HL-60 (cell line): ENCODE data around the gene MFSD2A.

Source experiments
- GABPA ChIP-seq: IDR thresholded peaks from 2 replicates; pipeline ENCODE4 v1.6.1; 2012; ENCODE audit warnings: low read depth
- POLR2AphosphoS5 ChIP-seq: IDR thresholded peaks from 2 replicates; pipeline ENCODE4 v1.6.1; 2012; ENCODE audit warnings: low read depth
- SPI1 ChIP-seq: IDR thresholded peaks from 2 replicates; pipeline ENCODE4 v1.6.1; 2012; ENCODE audit warnings: low read depth, mild to moderate bottlenecking, borderline replicate concordance
- TF ChIP-seq, protein P1 (sequence below): IDR thresholded peaks from one replicate; pipeline ENCODE4 v1.5.1; 2011; ENCODE audit warnings: low read length, control low read depth, inconsistent platforms; ENCODE audit not compliant: insufficient read depth
- TF ChIP-seq, protein P2 (sequence below): IDR thresholded peaks from 2 replicates; pipeline ENCODE4 v1.6.1; 2012; ENCODE audit warnings: low read depth; ENCODE audit not compliant: insufficient replicate concordance

GRCh38 chr1:39952359-39953110, 2.4 kb upstream of the MFSD2A start:
- TF ChIP-seq, protein P1, sequence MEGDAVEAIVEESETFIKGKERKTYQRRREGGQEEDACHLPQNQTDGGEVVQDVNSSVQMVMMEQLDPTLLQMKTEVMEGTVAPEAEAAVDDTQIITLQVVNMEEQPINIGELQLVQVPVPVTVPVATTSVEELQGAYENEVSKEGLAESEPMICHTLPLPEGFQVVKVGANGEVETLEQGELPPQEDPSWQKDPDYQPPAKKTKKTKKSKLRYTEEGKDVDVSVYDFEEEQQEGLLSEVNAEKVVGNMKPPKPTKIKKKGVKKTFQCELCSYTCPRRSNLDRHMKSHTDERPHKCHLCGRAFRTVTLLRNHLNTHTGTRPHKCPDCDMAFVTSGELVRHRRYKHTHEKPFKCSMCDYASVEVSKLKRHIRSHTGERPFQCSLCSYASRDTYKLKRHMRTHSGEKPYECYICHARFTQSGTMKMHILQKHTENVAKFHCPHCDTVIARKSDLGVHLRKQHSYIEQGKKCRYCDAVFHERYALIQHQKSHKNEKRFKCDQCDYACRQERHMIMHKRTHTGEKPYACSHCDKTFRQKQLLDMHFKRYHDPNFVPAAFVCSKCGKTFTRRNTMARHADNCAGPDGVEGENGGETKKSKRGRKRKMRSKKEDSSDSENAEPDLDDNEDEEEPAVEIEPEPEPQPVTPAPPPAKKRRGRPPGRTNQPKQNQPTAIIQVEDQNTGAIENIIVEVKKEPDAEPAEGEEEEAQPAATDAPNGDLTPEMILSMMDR = no peak
- no peak for TF ChIP-seq GABPA
- no peak for TF ChIP-seq POLR2AphosphoS5
- TF ChIP-seq, protein P2, sequence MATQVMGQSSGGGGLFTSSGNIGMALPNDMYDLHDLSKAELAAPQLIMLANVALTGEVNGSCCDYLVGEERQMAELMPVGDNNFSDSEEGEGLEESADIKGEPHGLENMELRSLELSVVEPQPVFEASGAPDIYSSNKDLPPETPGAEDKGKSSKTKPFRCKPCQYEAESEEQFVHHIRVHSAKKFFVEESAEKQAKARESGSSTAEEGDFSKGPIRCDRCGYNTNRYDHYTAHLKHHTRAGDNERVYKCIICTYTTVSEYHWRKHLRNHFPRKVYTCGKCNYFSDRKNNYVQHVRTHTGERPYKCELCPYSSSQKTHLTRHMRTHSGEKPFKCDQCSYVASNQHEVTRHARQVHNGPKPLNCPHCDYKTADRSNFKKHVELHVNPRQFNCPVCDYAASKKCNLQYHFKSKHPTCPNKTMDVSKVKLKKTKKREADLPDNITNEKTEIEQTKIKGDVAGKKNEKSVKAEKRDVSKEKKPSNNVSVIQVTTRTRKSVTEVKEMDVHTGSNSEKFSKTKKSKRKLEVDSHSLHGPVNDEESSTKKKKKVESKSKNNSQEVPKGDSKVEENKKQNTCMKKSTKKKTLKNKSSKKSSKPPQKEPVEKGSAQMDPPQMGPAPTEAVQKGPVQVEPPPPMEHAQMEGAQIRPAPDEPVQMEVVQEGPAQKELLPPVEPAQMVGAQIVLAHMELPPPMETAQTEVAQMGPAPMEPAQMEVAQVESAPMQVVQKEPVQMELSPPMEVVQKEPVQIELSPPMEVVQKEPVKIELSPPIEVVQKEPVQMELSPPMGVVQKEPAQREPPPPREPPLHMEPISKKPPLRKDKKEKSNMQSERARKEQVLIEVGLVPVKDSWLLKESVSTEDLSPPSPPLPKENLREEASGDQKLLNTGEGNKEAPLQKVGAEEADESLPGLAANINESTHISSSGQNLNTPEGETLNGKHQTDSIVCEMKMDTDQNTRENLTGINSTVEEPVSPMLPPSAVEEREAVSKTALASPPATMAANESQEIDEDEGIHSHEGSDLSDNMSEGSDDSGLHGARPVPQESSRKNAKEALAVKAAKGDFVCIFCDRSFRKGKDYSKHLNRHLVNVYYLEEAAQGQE = no peak
- TF ChIP-seq SPI1 = no peak
